Osteocyte (in vitro differentiated cells): Measurements from ENCODE around the gene METTL6. TPM values are rescaled to one million over a fixed set of nuclear protein-coding genes. Genes with fewer than 3 reads are reported as not detected.

Experiments
- DNase-seq: peaks from one replicate; pipeline ENCODE4 v3.0.0; 2021; ENCODE audit warnings: mixed read lengths; ENCODE audit not compliant: unreplicated experiment; ENCODE audit errors: extremely low spot score
- H3K27ac Mint-ChIP-seq: one replicate; pipeline ENCODE4 v1.8.0; 2021; ENCODE audit warnings: mild to moderate bottlenecking, mixed read lengths; ENCODE audit not compliant: unreplicated experiment
- H3K27me3 Mint-ChIP-seq: one replicate; pipeline ENCODE4 v1.8.0; 2021; ENCODE audit warnings: mixed read lengths; ENCODE audit not compliant: unreplicated experiment
- H3K36me3 Mint-ChIP-seq: one replicate; pipeline ENCODE4 v1.8.0; 2021; ENCODE audit warnings: mixed read lengths; ENCODE audit not compliant: unreplicated experiment
- H3K4me1 Mint-ChIP-seq: one replicate; pipeline ENCODE4 v1.8.0; 2021; ENCODE audit warnings: mixed read lengths; ENCODE audit not compliant: unreplicated experiment
- H3K4me3 Mint-ChIP-seq: one replicate; pipeline ENCODE4 v1.8.0; 2021; ENCODE audit warnings: mild to moderate bottlenecking, moderate library complexity, mixed read lengths; ENCODE audit not compliant: unreplicated experiment
- H3K9me3 Mint-ChIP-seq: one replicate; pipeline ENCODE4 v1.8.0; 2021; ENCODE audit warnings: mixed read lengths; ENCODE audit not compliant: unreplicated experiment
- total RNA-seq: library from RNA; stranded (reverse); gene quantifications from 2 replicates; pipeline ENCODE4 v1.2.1, GENCODE V29; 2021
- TF ChIP-seq, protein P1 (sequence below): fragments of 200-600 bp; sonication (generic); IDR thresholded peaks from 2 replicates; pipeline ENCODE4 v1.5.0; 2021; ENCODE audit warnings: antibody characterized with exemption, mild to moderate bottlenecking, moderate library complexity

METTL6 gene
- total RNA-seq, 1 donor from 2014 or later: 20.5 TPM

DNA sequence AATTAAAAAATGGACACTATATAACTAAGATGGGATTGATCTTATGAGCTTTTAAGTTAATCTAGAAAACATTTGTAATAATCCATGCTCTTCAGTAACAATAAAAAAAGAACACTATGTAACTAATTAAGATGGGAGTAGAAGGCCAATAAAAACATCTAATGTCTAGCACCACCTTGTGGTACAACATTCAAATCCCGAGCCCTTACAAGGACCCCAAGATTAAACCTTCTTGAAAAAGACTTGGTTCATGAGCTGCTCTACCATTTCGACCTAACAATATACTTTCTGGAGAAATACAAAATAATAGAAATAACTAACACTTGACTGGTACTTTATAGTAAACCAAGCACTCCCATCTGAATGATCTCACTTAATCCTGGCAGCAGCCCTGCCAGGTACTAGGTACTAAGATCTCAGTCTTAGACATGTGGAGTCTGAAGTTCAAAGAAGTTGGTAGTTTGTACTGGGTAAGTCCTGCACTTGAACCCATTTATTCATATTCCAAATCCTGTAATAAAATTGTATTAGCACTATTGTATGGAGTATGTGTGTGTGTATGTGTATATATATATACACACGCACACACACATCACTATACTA, 21.8 kb downstream of the METTL6 start:
- no peak overlapping the region for H3K4me3 Mint-ChIP-seq
- peaks cover 12% of the 10 kb centered on the region for H3K36me3 Mint-ChIP-seq
- DNase-seq: no peak
- no peaks in the 10 kb centered on the region for H3K9me3 Mint-ChIP-seq
- no peaks in the 10 kb centered on the region for H3K27me3 Mint-ChIP-seq
- no peaks in the 10 kb centered on the region for H3K4me1 Mint-ChIP-seq
- TF ChIP-seq, protein P1, sequence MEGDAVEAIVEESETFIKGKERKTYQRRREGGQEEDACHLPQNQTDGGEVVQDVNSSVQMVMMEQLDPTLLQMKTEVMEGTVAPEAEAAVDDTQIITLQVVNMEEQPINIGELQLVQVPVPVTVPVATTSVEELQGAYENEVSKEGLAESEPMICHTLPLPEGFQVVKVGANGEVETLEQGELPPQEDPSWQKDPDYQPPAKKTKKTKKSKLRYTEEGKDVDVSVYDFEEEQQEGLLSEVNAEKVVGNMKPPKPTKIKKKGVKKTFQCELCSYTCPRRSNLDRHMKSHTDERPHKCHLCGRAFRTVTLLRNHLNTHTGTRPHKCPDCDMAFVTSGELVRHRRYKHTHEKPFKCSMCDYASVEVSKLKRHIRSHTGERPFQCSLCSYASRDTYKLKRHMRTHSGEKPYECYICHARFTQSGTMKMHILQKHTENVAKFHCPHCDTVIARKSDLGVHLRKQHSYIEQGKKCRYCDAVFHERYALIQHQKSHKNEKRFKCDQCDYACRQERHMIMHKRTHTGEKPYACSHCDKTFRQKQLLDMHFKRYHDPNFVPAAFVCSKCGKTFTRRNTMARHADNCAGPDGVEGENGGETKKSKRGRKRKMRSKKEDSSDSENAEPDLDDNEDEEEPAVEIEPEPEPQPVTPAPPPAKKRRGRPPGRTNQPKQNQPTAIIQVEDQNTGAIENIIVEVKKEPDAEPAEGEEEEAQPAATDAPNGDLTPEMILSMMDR: peak; percentile 73
- no peak overlapping the region for H3K27ac Mint-ChIP-seq

DNA sequence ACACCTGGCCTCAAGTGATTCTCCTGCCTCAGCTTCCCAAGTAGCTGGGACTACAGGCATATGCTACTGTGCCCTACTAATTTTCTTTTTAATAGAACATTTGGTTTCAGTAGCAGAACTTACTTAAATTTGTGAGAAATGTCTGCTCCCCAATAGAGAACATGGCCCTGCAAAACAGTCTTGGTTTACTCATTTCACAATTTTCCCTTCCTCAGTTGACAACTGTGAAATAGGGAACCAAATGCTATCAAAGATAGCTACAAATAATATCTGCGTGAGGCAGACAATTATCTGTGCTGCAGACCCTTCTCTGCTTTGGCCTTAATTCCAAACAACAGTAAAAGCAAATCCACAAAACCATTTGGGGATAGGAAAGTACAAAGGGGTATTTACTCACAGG, 22.6 kb downstream of the METTL6 start:
- no peaks in the 10 kb centered on the region for H3K27me3 Mint-ChIP-seq
- TF ChIP-seq, protein P1: no peak
- DNase-seq: no peak
- no peaks in the 10 kb centered on the region for H3K9me3 Mint-ChIP-seq
- no peak overlapping the region for H3K27ac Mint-ChIP-seq
- peaks cover 10% of the 10 kb centered on the region for H3K36me3 Mint-ChIP-seq
- no peak overlapping the region for H3K4me3 Mint-ChIP-seq
- H3K4me1 Mint-ChIP-seq: no peaks in the 10 kb centered on the region

DNA sequence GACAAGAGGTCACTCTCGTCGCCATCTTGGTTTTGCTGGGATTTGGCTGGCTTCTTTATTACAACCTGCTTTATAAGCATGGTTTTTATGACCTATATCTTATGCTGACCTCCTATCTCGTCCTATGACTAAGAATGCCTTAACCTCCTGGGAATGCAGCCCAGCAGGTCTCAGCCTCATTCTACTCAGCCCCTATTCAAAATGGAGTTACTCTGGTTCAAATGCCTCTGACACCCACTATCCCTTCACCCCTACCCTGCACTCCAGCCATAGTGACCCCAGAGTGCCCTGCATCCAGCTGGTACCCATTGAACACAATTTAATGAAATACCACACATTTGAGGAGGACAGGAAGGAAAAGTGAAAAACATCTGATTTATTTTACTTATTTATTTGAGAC, 23.4 kb downstream of the METTL6 start:
- H3K27ac Mint-ChIP-seq: no peak overlapping the region
- no peaks in the 10 kb centered on the region for H3K4me1 Mint-ChIP-seq
- no peaks in the 10 kb centered on the region for H3K9me3 Mint-ChIP-seq
- no peak overlapping the region for H3K4me3 Mint-ChIP-seq
- no peaks in the 10 kb centered on the region for H3K27me3 Mint-ChIP-seq
- peak; percentile 34 for DNase-seq
- peaks cover 6% of the 10 kb centered on the region for H3K36me3 Mint-ChIP-seq
- TF ChIP-seq, protein P1: no peak

DNA sequence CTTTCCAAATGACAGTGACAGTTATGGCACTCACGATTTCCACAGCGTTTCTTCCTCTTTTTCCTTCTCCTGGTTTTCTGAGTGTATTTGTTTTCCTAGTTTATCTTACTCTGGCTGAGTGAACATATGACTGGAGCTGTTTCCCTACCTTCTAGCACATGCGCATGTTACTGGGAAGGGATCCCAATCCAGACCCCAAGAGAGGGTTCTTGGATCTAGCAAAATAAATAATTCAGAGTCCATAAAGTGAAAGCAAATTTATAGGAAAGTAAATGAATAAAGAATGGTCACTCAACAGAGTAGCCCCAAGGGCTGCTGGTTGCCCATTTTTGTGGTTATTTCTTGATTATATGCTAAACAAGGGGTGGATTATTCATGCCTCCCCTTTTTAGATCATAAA, 23.8 kb downstream of the METTL6 start:
- Mint-ChIP-seq H3K27me3 (no peaks in the 10 kb centered on the region), H3K4me3 (no peak overlapping the region), H3K27ac (no peak overlapping the region), H3K9me3 (no peaks in the 10 kb centered on the region), H3K36me3 (peaks cover 6% of the 10 kb centered on the region), H3K4me1 (no peaks in the 10 kb centered on the region)
- DNase-seq: no peak
- TF ChIP-seq, protein P1: no peak

DNA sequence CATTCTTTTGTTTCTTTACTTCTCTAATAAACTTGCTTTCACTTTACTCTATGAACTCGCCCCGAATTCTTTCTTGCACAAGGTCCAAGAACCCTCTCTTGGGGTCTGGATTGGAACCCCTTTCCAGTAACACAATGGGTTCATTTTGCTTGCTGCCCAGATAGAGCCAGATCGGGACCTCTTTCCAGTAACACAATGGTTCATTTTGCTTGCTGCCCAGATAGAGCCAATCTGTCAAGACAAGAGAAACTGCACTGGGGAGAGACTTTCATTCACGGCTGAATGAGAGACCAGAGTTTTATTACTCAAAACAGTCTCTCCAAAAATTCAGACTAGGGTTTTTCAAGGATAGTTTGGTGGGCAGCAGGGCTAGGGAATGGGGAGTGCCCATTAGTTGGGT, 25.4 kb downstream of the METTL6 start:
- Mint-ChIP-seq H3K27ac (no peak overlapping the region), H3K4me3 (no peak overlapping the region), H3K36me3 (peaks cover 2% of the 10 kb centered on the region), H3K4me1 (no peaks in the 10 kb centered on the region), H3K9me3 (peaks cover 5% of the 10 kb centered on the region), H3K27me3 (no peaks in the 10 kb centered on the region)
- DNase-seq: no peak
- TF ChIP-seq, protein P1: no peak
